Colonic mucosa (tissue), 4 donors: ENCODE data around the gene SPATS2L. TPM values are rescaled to one million over a fixed set of nuclear protein-coding genes. Genes with fewer than 3 reads are reported as not detected.

ENCODE experiments used
- DNase-seq: peaks from one replicate; pipeline ENCODE4 v3.0.0-alpha.2; 2020
- H3K27ac ChIP-seq: fragments of 200-600 bp; one replicate; pipeline ENCODE4 v1.8.0; 2021
- H3K27me3 ChIP-seq: fragments of 200-600 bp; one replicate; pipeline ENCODE4 v1.8.0; 2021
- H3K36me3 ChIP-seq: fragments of 200-600 bp; one replicate; pipeline ENCODE4 v1.8.0; 2021
- H3K4me1 ChIP-seq: fragments of 200-600 bp; one replicate; pipeline ENCODE4 v1.8.0; 2021; ENCODE audit warnings: mild to moderate bottlenecking
- H3K4me3 ChIP-seq: fragments of 200-600 bp; one replicate; pipeline ENCODE4 v1.8.0; 2021
- H3K9ac ChIP-seq, 2 donors: one replicate each; pipeline ENCODE4 v1.7.0; 2013; ENCODE audit warnings: control low read depth in 2 of 2, low read depth in 2 of 2, low read length in 2 of 2
- H3K9me3 ChIP-seq: fragments of 200-600 bp; one replicate; pipeline ENCODE4 v1.8.0; 2021
- intact Hi-C: fragments of 100-400 bp; cut with DNase I; formaldehyde crosslinking; loops from one replicate; pipeline ENCODE4 v1.14.1; 2022
- total RNA-seq, 2 donors: library from RNA; stranded (reverse); fragmentation: NEBNext Ultra II Directional in 1 of 2; extraction: Animal tissue kit (Norgen Biotek cat#: 25700) in 1 of 2; gene quantifications; one replicate each; pipeline ENCODE4 v1.2.1, GENCODE V29; 2021
- TF ChIP-seq, protein P1 (sequence below): fragments of 200-600 bp; IDR thresholded peaks from one replicate; pipeline ENCODE4 v1.8.0; 2022; ENCODE audit warnings: antibody characterized with exemption, mild to moderate bottlenecking
- donor health status: healthy.
- donor health status: DM: no; HTN: no; CAD: no.
- donor health status: DM: no; HTN: no; CAD: no.

SPATS2L gene
- total RNA-seq, 2 donors from 2014 or later: 151 to 187 TPM

DNA sequence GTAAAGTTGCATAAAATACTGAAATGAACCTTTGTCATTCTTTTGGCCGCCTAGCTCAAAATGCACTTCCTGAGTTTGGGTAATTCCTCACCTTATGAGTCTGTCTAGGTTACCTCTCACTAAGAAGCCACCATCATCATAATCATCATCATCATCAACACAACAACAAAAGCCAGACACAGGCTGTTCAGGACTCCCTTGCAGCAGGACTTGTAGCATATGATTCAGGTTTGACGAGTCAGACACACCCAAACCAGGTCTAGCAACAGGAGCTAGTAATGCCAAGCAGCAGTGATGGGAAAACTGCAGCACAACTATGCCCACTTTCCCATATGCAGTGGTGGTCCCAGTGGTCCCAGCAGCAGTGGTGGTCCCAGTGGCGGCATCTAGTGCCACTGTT, 216.7 kb downstream of the SPATS2L start:
- H3K27ac ChIP-seq: peak overlapping the region; percentile 70
- peak; percentile 54 for DNase-seq

GRCh38 chr2:200523604-200524003, 217.1 kb downstream of the SPATS2L start:
- peaks cover 4% of the 10 kb centered on the region for H3K4me1 ChIP-seq
- no peaks in the 10 kb centered on the region for H3K9me3 ChIP-seq
- peak overlapping the region; percentile 70 for H3K27ac ChIP-seq
- H3K4me3 ChIP-seq: no peak overlapping the region
- intact Hi-C loops: no loop called here
- no peaks in the 10 kb centered on the region for H3K27me3 ChIP-seq
- TF ChIP-seq, protein P1, sequence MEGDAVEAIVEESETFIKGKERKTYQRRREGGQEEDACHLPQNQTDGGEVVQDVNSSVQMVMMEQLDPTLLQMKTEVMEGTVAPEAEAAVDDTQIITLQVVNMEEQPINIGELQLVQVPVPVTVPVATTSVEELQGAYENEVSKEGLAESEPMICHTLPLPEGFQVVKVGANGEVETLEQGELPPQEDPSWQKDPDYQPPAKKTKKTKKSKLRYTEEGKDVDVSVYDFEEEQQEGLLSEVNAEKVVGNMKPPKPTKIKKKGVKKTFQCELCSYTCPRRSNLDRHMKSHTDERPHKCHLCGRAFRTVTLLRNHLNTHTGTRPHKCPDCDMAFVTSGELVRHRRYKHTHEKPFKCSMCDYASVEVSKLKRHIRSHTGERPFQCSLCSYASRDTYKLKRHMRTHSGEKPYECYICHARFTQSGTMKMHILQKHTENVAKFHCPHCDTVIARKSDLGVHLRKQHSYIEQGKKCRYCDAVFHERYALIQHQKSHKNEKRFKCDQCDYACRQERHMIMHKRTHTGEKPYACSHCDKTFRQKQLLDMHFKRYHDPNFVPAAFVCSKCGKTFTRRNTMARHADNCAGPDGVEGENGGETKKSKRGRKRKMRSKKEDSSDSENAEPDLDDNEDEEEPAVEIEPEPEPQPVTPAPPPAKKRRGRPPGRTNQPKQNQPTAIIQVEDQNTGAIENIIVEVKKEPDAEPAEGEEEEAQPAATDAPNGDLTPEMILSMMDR: no peak
- no peak for DNase-seq
- no peaks in the 10 kb centered on the region for H3K36me3 ChIP-seq
- H3K9ac ChIP-seq: no peak overlapping the region

More for the DNA sequence above, 216.7 kb downstream of the SPATS2L start:
- H3K9ac ChIP-seq: no peak overlapping the region
- no peaks in the 10 kb centered on the region for H3K27me3 ChIP-seq
- TF ChIP-seq, protein P1: no peak
- intact Hi-C loops: no loop called here
- peaks cover 4% of the 10 kb centered on the region for H3K4me1 ChIP-seq
- H3K36me3 ChIP-seq: no peaks in the 10 kb centered on the region
- no peak overlapping the region for H3K4me3 ChIP-seq
- no peaks in the 10 kb centered on the region for H3K9me3 ChIP-seq

DNA sequence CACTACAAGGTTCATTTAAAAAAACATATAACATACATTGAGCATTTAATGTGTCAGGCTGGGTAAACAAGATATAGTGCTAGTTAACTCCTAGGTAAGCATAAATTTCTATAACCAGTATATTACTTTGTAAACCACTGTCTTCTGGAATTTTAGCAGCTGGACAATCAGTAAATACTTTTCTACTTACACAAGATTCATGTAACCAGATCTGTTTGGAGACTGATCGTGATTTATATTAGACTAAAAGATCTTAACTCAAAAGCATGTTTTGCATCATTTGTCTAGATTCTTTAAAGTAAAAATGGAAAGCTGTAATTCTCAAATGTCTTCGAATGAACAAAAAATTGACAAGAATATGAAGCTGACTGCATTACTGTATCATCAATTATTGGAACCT, 218.6 kb downstream of the SPATS2L start:
- TF ChIP-seq, protein P1: no peak
- Histone ChIP-seq H3K9me3 (no peaks in the 10 kb centered on the region), H3K9ac (no peak overlapping the region), H3K4me1 (peaks cover 4% of the 10 kb centered on the region), H3K27me3 (no peaks in the 10 kb centered on the region), H3K27ac (peak overlapping the region; percentile 70), H3K4me3 (peak overlapping the region; percentile 76), H3K36me3 (no peaks in the 10 kb centered on the region)
- intact Hi-C loops: no loop called here
- DNase-seq: no peak

GRCh38 chr2:200525551-200525881, 219.0 kb downstream of the SPATS2L start:
- H3K36me3 ChIP-seq: no peaks in the 10 kb centered on the region
- no peak for DNase-seq
- no peaks in the 10 kb centered on the region for H3K9me3 ChIP-seq
- peak overlapping the region; percentile 76 for H3K4me3 ChIP-seq
- H3K27me3 ChIP-seq: no peaks in the 10 kb centered on the region
- peak overlapping the region; percentile 70 for H3K27ac ChIP-seq
- TF ChIP-seq, protein P1: no peak
- intact Hi-C loops: no loop called here
- peak overlapping the region in 1 of 2 donors; percentile 60 for H3K9ac ChIP-seq
- H3K4me1 ChIP-seq: peaks cover 4% of the 10 kb centered on the region

GRCh38 chr2:200525882-200526651, 219.6 kb downstream of the SPATS2L start, which contains the start of gene SGO2:
SGO2 (plus strand) TSS chr2:200526207; CDS start chr2:200532976, 6,769 bp downstream.
- H3K4me3 ChIP-seq: peak within 1 kb of the TSS; percentile 76
- peak within 1 kb of the TSS; percentile 70 for H3K27ac ChIP-seq
- H3K9ac ChIP-seq: peak within 1 kb of the TSS; percentile 60 to 62
- H3K4me1 ChIP-seq: peaks cover 4% of the 10 kb centered on the region
- DNase-seq: peak; percentile 97
- no peaks in the 10 kb centered on the region for H3K36me3 ChIP-seq
- no peaks in the 10 kb centered on the region for H3K27me3 ChIP-seq
- H3K9me3 ChIP-seq: no peaks in the 10 kb centered on the region
- intact Hi-C loops: no loop called here
- TF ChIP-seq, protein P1: no peak
